Type B pancreatic cell (in vitro differentiated cells): ENCODE results near the gene AOPEP. TPM values are rescaled to one million over a fixed set of nuclear protein-coding genes. Genes with fewer than 3 reads are reported as not detected.
A peak's percentile ranks its signal among the peaks of the same experiment; 100 is the strongest.

Experiments
- DNase-seq: peaks from one replicate; pipeline ENCODE4 v3.0.0; 2021; ENCODE audit warnings: mixed read lengths; ENCODE audit not compliant: unreplicated experiment; ENCODE audit errors: extremely low spot score
- H3K27ac Mint-ChIP-seq: 2 replicates; pipeline ENCODE4 v1.8.0; 2021; ENCODE audit warnings: mild to moderate bottlenecking, mixed read lengths
- H3K27me3 Mint-ChIP-seq: 2 replicates; pipeline ENCODE4 v1.8.0; 2021; ENCODE audit warnings: mixed read lengths
- H3K36me3 Mint-ChIP-seq: 2 replicates; pipeline ENCODE4 v1.8.0; 2021; ENCODE audit warnings: mixed read lengths
- H3K4me1 Mint-ChIP-seq: one replicate; pipeline ENCODE4 v1.8.0; 2021; ENCODE audit warnings: mixed read lengths; ENCODE audit not compliant: unreplicated experiment
- H3K4me3 Mint-ChIP-seq: 2 replicates; pipeline ENCODE4 v1.8.0; 2021; ENCODE audit warnings: mild to moderate bottlenecking, mixed read lengths
- H3K9me3 Mint-ChIP-seq: 2 replicates; pipeline ENCODE4 v1.8.0; 2021; ENCODE audit warnings: mixed read lengths
- CTCF ChIP-seq: fragments of 200-600 bp; sonication (generic); conservative IDR thresholded peaks from 2 replicates; pipeline ENCODE4 v1.5.0; 2021; ENCODE audit warnings: antibody characterized with exemption, mild to moderate bottlenecking
- total RNA-seq: library from RNA; stranded (reverse); gene quantifications from 2 replicates; pipeline ENCODE4 v1.2.1, GENCODE V29; 2021; ENCODE audit warnings: low replicate concordance

Gene AOPEP
- total RNA-seq, 1 donor from 2014 or later = 89.3 TPM

- Mint-ChIP-seq H3K27me3 (no peaks in the 10 kb centered on the region), H3K36me3 (peaks cover 20% of the 10 kb centered on the region), H3K27ac (no peak overlapping the region), H3K4me1 (peaks cover 20% of the 10 kb centered on the region), H3K4me3 (no peak overlapping the region), H3K9me3 (no peaks in the 10 kb centered on the region)
- no peak for DNase-seq
- TF ChIP-seq CTCF = no peak
These were observed 388.6 kb downstream of the AOPEP start for GRCh38 chr9:95115104-95115503.

- Mint-ChIP-seq H3K9me3 (no peaks in the 10 kb centered on the region), H3K4me1 (peaks cover 25% of the 10 kb centered on the region), H3K27ac (peak overlapping the region; percentile 70), H3K27me3 (no peaks in the 10 kb centered on the region), H3K36me3 (peaks cover 20% of the 10 kb centered on the region), H3K4me3 (no peak overlapping the region)
- peak; percentile 54 for TF ChIP-seq CTCF
- DNase-seq = no peak
These were observed 389.7 kb downstream of the AOPEP start for GRCh38 chr9:95116002-95116807.

GRCh38 chr9:95116808-95117204, 390.3 kb downstream of the AOPEP start:
- Mint-ChIP-seq H3K4me1 (peaks cover 29% of the 10 kb centered on the region), H3K27ac (peak overlapping the region; percentile 70)

GRCh38 chr9:95118596-95118995, 392.1 kb downstream of the AOPEP start:
- Mint-ChIP-seq H3K27ac (no peak overlapping the region), H3K4me1 (peaks cover 29% of the 10 kb centered on the region), H3K27me3 (no peaks in the 10 kb centered on the region), H3K36me3 (peaks cover 12% of the 10 kb centered on the region), H3K9me3 (no peaks in the 10 kb centered on the region), H3K4me3 (no peak overlapping the region)
- DNase-seq = no peak
- TF ChIP-seq CTCF = no peak

More at GRCh38 chr9:95116808-95117204, 390.3 kb downstream of the AOPEP start:
- no peak for TF ChIP-seq CTCF
- Mint-ChIP-seq H3K27me3 (no peaks in the 10 kb centered on the region), H3K36me3 (peaks cover 20% of the 10 kb centered on the region), H3K4me3 (no peak overlapping the region), H3K9me3 (no peaks in the 10 kb centered on the region)
- no peak for DNase-seq

GRCh38 chr9:95120781-95121370, 394.4 kb downstream of the AOPEP start:
- H3K4me1 Mint-ChIP-seq = peaks cover 38% of the 10 kb centered on the region
- no peaks in the 10 kb centered on the region for H3K27me3 Mint-ChIP-seq
- no peak for DNase-seq
- no peak for TF ChIP-seq CTCF
- no peak overlapping the region for H3K4me3 Mint-ChIP-seq
- peak overlapping the region; percentile 21 for H3K27ac Mint-ChIP-seq
- peaks cover 7% of the 10 kb centered on the region for H3K36me3 Mint-ChIP-seq
- H3K9me3 Mint-ChIP-seq = no peaks in the 10 kb centered on the region
